Trophoblast cell (in vitro differentiated cells and primary cell): ENCODE measurements around the gene TMEM245.

Experiments used
- DNase-seq, 2 donors: peaks; one replicate each; pipeline ENCODE4 v3.0.0-alpha.2; 2016
- H2AFZ ChIP-seq: 2 replicates; pipeline ENCODE4 v1.6.1; 2013; ENCODE audit warnings: low read length, moderate library complexity, mild to moderate bottlenecking; ENCODE audit not compliant: insufficient read depth, poor library complexity
- H2AK5ac ChIP-seq: 2 replicates; pipeline ENCODE4 v1.6.1; 2013; ENCODE audit warnings: mild to moderate bottlenecking, low read length
- H2BK120ac ChIP-seq: 2 replicates; pipeline ENCODE4 v1.6.1; 2013; ENCODE audit warnings: low read length, mild to moderate bottlenecking, moderate library complexity; ENCODE audit not compliant: insufficient read depth, poor library complexity
- H2BK12ac ChIP-seq: 2 replicates; pipeline ENCODE4 v1.6.1; 2013; ENCODE audit warnings: mild to moderate bottlenecking, low read length, moderate library complexity
- H2BK5ac ChIP-seq: 2 replicates; pipeline ENCODE4 v1.6.1; 2013; ENCODE audit warnings: low read length, low read depth, moderate library complexity, mild to moderate bottlenecking; ENCODE audit not compliant: poor library complexity
- H3K14ac ChIP-seq: 2 replicates; pipeline ENCODE4 v1.6.1; 2013; ENCODE audit warnings: mild to moderate bottlenecking, low read length
- H3K18ac ChIP-seq: 2 replicates; pipeline ENCODE4 v1.6.1; 2013; ENCODE audit warnings: mild to moderate bottlenecking, low read length
- H3K23ac ChIP-seq: 2 replicates; pipeline ENCODE4 v1.6.1; 2013; ENCODE audit warnings: low read length
- H3K27ac ChIP-seq: 2 replicates; pipeline ENCODE4 v1.5.1; 2013; ENCODE audit warnings: low read depth, mild to moderate bottlenecking, inconsistent platforms, low read length, moderate library complexity
- H3K27me3 ChIP-seq: 2 replicates; pipeline ENCODE4 v1.6.1; 2013; ENCODE audit warnings: inconsistent platforms, mild to moderate bottlenecking, low read length, moderate library complexity; ENCODE audit not compliant: insufficient read depth
- H3K36me3 ChIP-seq, 2 experiments: 1 replicate in 1 of 2; 2 replicates in 1 of 2; pipeline ENCODE4 v1.6.1; 2013; ENCODE audit warnings: low read length in 2 of 2, mild to moderate bottlenecking in 2 of 2, moderate library complexity in 1 of 2; ENCODE audit not compliant: insufficient read depth in 2 of 2, control insufficient read depth in 1 of 2
- H3K4ac ChIP-seq: 2 replicates; pipeline ENCODE4 v1.6.1; 2013; ENCODE audit warnings: low read depth, mild to moderate bottlenecking, low read length, moderate library complexity
- H3K4me1 ChIP-seq, 2 experiments: 1 replicate in 1 of 2; 2 replicates in 1 of 2; pipeline ENCODE4 v1.6.1; 2013; ENCODE audit warnings: low read length in 2 of 2, mild to moderate bottlenecking in 2 of 2, moderate library complexity in 1 of 2; ENCODE audit not compliant: insufficient read depth in 2 of 2, control insufficient read depth in 1 of 2
- H3K4me2 ChIP-seq: 2 replicates; pipeline ENCODE4 v1.6.1; 2013; ENCODE audit warnings: inconsistent platforms, mild to moderate bottlenecking, low read length, moderate library complexity
- H3K4me3 ChIP-seq: 2 replicates; pipeline ENCODE4 v1.5.1; 2013; ENCODE audit warnings: mild to moderate bottlenecking, low read depth, low read length, inconsistent platforms
- H3K79me1 ChIP-seq: one replicate; pipeline ENCODE4 v1.6.1; 2013; ENCODE audit warnings: low read length
- H3K79me2 ChIP-seq: 2 replicates; pipeline ENCODE4 v1.6.1; 2013; ENCODE audit warnings: low read length, mild to moderate bottlenecking; ENCODE audit not compliant: control insufficient read depth, insufficient read depth, poor library complexity
- H3K9ac ChIP-seq: 2 replicates; pipeline ENCODE4 v1.6.1; 2013; ENCODE audit warnings: mild to moderate bottlenecking, low read length
- H3K9me3 ChIP-seq: 2 replicates; pipeline ENCODE4 v1.6.1; 2013; ENCODE audit warnings: low read depth, mild to moderate bottlenecking, control low read depth, inconsistent platforms, low read length; ENCODE audit not compliant: insufficient read depth
- H4K12ac ChIP-seq: 2 replicates; pipeline ENCODE4 v1.6.1; 2013; ENCODE audit warnings: low read depth, mild to moderate bottlenecking, low read length, moderate library complexity
- H4K8ac ChIP-seq: 2 replicates; pipeline ENCODE4 v1.6.1; 2013; ENCODE audit warnings: low read depth, mild to moderate bottlenecking, low read length, moderate library complexity
- H4K91ac ChIP-seq: one replicate; pipeline ENCODE4 v1.6.1; 2013; ENCODE audit warnings: low read depth, mild to moderate bottlenecking, low read length, moderate library complexity
- WGBS: extraction: QIAGEN DNeasy Blood & Tissue Kit; methylation state at CpG from one replicate; pipeline ENCODE4 v1.1.7; 2013; ENCODE audit warnings: missing lambda C conversion rate; ENCODE audit not compliant: insufficient read length, insufficient coverage; ENCODE audit errors: extremely low coverage; 5-methylcytosine and 5-hydroxymethylcytosine counted together

The TMEM245 gene

GRCh38 chr9:109166171-109166770 lies 46.5 kb upstream of the TMEM245 start:
- no peak overlapping the region for H2AK5ac ChIP-seq
- no peak overlapping the region for H2BK12ac ChIP-seq
- no CpG with 5 or more reads among the region's 16 CpGs for WGBS

GRCh38 chr9:109164042-109164441 lies 44.3 kb upstream of the TMEM245 start:
- Histone ChIP-seq H3K18ac (no peak overlapping the region), H2AFZ (no peak overlapping the region), H2BK120ac (no peak overlapping the region), H3K36me3 (no peaks in the 10 kb centered on the region), H3K27ac (no peak overlapping the region), H3K9ac (no peak overlapping the region), H3K4me2 (no peak overlapping the region), H3K27me3 (peaks cover 26% of the 10 kb centered on the region), H3K79me2 (no peaks in the 10 kb centered on the region), H4K91ac (no peak overlapping the region), H4K12ac (no peak overlapping the region), H3K9me3 (peaks cover 2% of the 10 kb centered on the region), H2AK5ac (no peak overlapping the region), H3K4ac (no peak overlapping the region), H3K79me1 (no peaks in the 10 kb centered on the region), H3K23ac (no peak overlapping the region), H3K4me3 (no peak overlapping the region), H3K14ac (no peak overlapping the region), H3K4me1 (no peaks in the 10 kb centered on the region), H4K8ac (no peak overlapping the region), H2BK5ac (no peak overlapping the region), H2BK12ac (no peak overlapping the region)
- no peak for DNase-seq
- no CpG with 5 or more reads among the region's 5 CpGs for WGBS

More at GRCh38 chr9:109166171-109166770, 46.5 kb upstream of the TMEM245 start:
- no peaks in the 10 kb centered on the region for H3K79me2 ChIP-seq
- H3K27me3 ChIP-seq: peaks cover 26% of the 10 kb centered on the region
- no peak overlapping the region for H3K14ac ChIP-seq
- no peak overlapping the region for H4K12ac ChIP-seq
- H3K4me2 ChIP-seq: peak overlapping the region; percentile 75
- no peaks in the 10 kb centered on the region for H3K36me3 ChIP-seq
- H3K23ac ChIP-seq: no peak overlapping the region
- no peak overlapping the region for H2BK5ac ChIP-seq
- H3K79me1 ChIP-seq: no peaks in the 10 kb centered on the region
- H3K27ac ChIP-seq: no peak overlapping the region
- H3K9me3 ChIP-seq: peaks cover 2% of the 10 kb centered on the region
- no peak for DNase-seq
- H3K4me3 ChIP-seq: no peak overlapping the region
- no peak overlapping the region for H2BK120ac ChIP-seq
- no peak overlapping the region for H3K18ac ChIP-seq
- H3K4ac ChIP-seq: no peak overlapping the region
- H3K9ac ChIP-seq: no peak overlapping the region
- no peak overlapping the region for H2AFZ ChIP-seq
- H3K4me1 ChIP-seq: no peaks in the 10 kb centered on the region
- H4K8ac ChIP-seq: no peak overlapping the region
- no peak overlapping the region for H4K91ac ChIP-seq

- no peak overlapping the region for H3K9ac ChIP-seq
- H4K91ac ChIP-seq: no peak overlapping the region
- no peak overlapping the region for H4K12ac ChIP-seq
- H4K8ac ChIP-seq: no peak overlapping the region
- no peak overlapping the region for H2AFZ ChIP-seq
- no peak overlapping the region for H3K14ac ChIP-seq
- no peak overlapping the region for H3K4me3 ChIP-seq
- no peak for DNase-seq
- H2BK12ac ChIP-seq: no peak overlapping the region
- no peaks in the 10 kb centered on the region for H3K79me2 ChIP-seq
- H3K9me3 ChIP-seq: peaks cover 2% of the 10 kb centered on the region
- peaks cover 26% of the 10 kb centered on the region for H3K27me3 ChIP-seq
- H3K4me1 ChIP-seq: no peaks in the 10 kb centered on the region
- no peak overlapping the region for H2AK5ac ChIP-seq
- H3K4me2 ChIP-seq: no peak overlapping the region
- WGBS: no CpG with 5 or more reads among the region's 1 CpG
- no peak overlapping the region for H3K18ac ChIP-seq
- H2BK120ac ChIP-seq: no peak overlapping the region
- no peaks in the 10 kb centered on the region for H3K36me3 ChIP-seq
- H3K79me1 ChIP-seq: no peaks in the 10 kb centered on the region
- no peak overlapping the region for H3K23ac ChIP-seq
- no peak overlapping the region for H3K4ac ChIP-seq
- H3K27ac ChIP-seq: no peak overlapping the region
- no peak overlapping the region for H2BK5ac ChIP-seq
These were observed 43.4 kb upstream of the TMEM245 start for GRCh38 chr9:109163194-109163593.

- no CpG with 5 or more reads among the region's 3 CpGs for whole genome bisulfite sequencing
- Histone ChIP-seq H3K4ac (no peak overlapping the region), H3K9ac (no peak overlapping the region)
These were observed 42.9 kb upstream of the TMEM245 start for GRCh38 chr9:109162677-109163076.

More at GRCh38 chr9:109162677-109163076, 42.9 kb upstream of the TMEM245 start:
- H3K18ac ChIP-seq: no peak overlapping the region
- H3K27me3 ChIP-seq: peaks cover 24% of the 10 kb centered on the region
- H3K4me1 ChIP-seq: no peaks in the 10 kb centered on the region
- H2BK5ac ChIP-seq: no peak overlapping the region
- no peak overlapping the region for H2BK12ac ChIP-seq
- no peaks in the 10 kb centered on the region for H3K79me2 ChIP-seq
- H3K14ac ChIP-seq: no peak overlapping the region
- H3K36me3 ChIP-seq: no peaks in the 10 kb centered on the region
- H2AK5ac ChIP-seq: no peak overlapping the region
- no peak overlapping the region for H3K27ac ChIP-seq
- H3K4me2 ChIP-seq: no peak overlapping the region
- H4K8ac ChIP-seq: no peak overlapping the region
- no peak overlapping the region for H2AFZ ChIP-seq
- H3K4me3 ChIP-seq: no peak overlapping the region
- peaks cover under 1% of the 10 kb centered on the region for H3K9me3 ChIP-seq
- H4K12ac ChIP-seq: no peak overlapping the region
- H3K79me1 ChIP-seq: no peaks in the 10 kb centered on the region
- H2BK120ac ChIP-seq: no peak overlapping the region
- DNase-seq: no peak
- H4K91ac ChIP-seq: no peak overlapping the region
- H3K23ac ChIP-seq: no peak overlapping the region
